Activated CD4-positive, alpha-beta T cell treated with anti-CD3 and anti-CD28 coated beads for 1 hour (primary cell): ENCODE results near the gene NRAP.

Experiments used
- DNase-seq: peaks from one replicate; pipeline ENCODE4 v3.0.0-alpha.2; 2020

Gene NRAP

GRCh38 chr10:113557903-113558321 lies 105.9 kb downstream of the NRAP start:
- DNase-seq, result no peak

GRCh38 chr10:113557424-113557862 lies 106.4 kb downstream of the NRAP start:
- DNase-seq, result no peak

- DNase-seq, result no peak
Observed at GRCh38 chr10:113555751-113556150, 108.1 kb downstream of the NRAP start.

- DNase-seq, result no peak
Observed at GRCh38 chr10:113555245-113555644, 108.6 kb downstream of the NRAP start.

GRCh38 chr10:113554214-113554613 lies 109.6 kb downstream of the NRAP start:
- DNase-seq, result no peak

GRCh38 chr10:113553149-113553548 lies 110.7 kb downstream of the NRAP start:
- DNase-seq, result no peak

GRCh38 chr10:113552701-113553100 lies 111.1 kb downstream of the NRAP start, which contains the start of gene HABP2:
TSS of gene HABP2 (plus strand) at chr10:113553053. CDS start at chr10:113553122, 69 bp downstream.
- no peak for DNase-seq

GRCh38 chr10:113552014-113552413 lies 111.8 kb downstream of the NRAP start:
- no peak for DNase-seq

- no peak for DNase-seq
Observed at GRCh38 chr10:113550365-113550764, 113.5 kb downstream of the NRAP start.

GRCh38 chr10:113549856-113550255 lies 114.0 kb downstream of the NRAP start:
- no peak for DNase-seq

GRCh38 chr10:113547426-113547825 lies 116.4 kb downstream of the NRAP start:
- DNase-seq, result no peak

GRCh38 chr10:113544392-113544791 lies 119.4 kb downstream of the NRAP start:
- DNase-seq, result no peak

GRCh38 chr10:113543107-113543955 lies 120.5 kb downstream of the NRAP start:
- DNase-seq, result no peak

GRCh38 chr10:113541549-113541927 lies 122.3 kb downstream of the NRAP start:
- DNase-seq, result no peak

GRCh38 chr10:113540845-113541548 lies 122.8 kb downstream of the NRAP start:
- DNase-seq, result no peak

GRCh38 chr10:113539789-113540188 lies 124.1 kb downstream of the NRAP start:
- DNase-seq, result no peak
